WTC11 (cell line): ENCODE data around the gene SNRPD3. TPM values are rescaled to one million over a fixed set of nuclear protein-coding genes. Genes with fewer than 3 reads are reported as not detected.

Experiments used
- ATAC-seq: fragments of 200-7000 bp; cut with Tn5 transposase; 2 replicates; pipeline ENCODE4 v1.10.0; 2021; ENCODE audit warnings: mild to moderate bottlenecking, moderate library complexity
- CTCF ChIA-PET: fragments of 300-600 bp; sonication (Branson Sonifier 250); formaldehyde crosslinking; loops from one replicate; lab custom pipeline; 2021; ENCODE audit warnings: antibody characterized with exemption; lab: Charles Lee
- POLR2A ChIA-PET: fragments of 350-600 bp; sonication (Branson Sonifier 250); formaldehyde crosslinking; loops from one replicate; lab custom pipeline; 2021; ENCODE audit warnings: antibody characterized with exemption; lab: Charles Lee
- DNase-seq: peaks from one replicate; pipeline ENCODE4 v3.0.0; 2021; ENCODE audit warnings: low spot score
- H3K27ac Mint-ChIP-seq: 2 replicates; pipeline ENCODE4 v1.8.0; 2021; ENCODE audit warnings: mixed read lengths
- H3K27me3 Mint-ChIP-seq: 2 replicates; pipeline ENCODE4 v1.8.0; 2021; ENCODE audit warnings: low read depth, mild to moderate bottlenecking, moderate library complexity, mixed read lengths
- H3K36me3 Mint-ChIP-seq: 2 replicates; pipeline ENCODE4 v1.8.0; 2021; ENCODE audit warnings: mixed read lengths
- H3K4me1 Mint-ChIP-seq: 2 replicates; pipeline ENCODE4 v1.8.0; 2022; ENCODE audit warnings: mixed read lengths
- H3K4me3 Mint-ChIP-seq: 2 replicates; pipeline ENCODE4 v1.8.0; 2021; ENCODE audit warnings: mild to moderate bottlenecking, moderate library complexity, mixed read lengths
- H3K9me3 Mint-ChIP-seq: 2 replicates; pipeline ENCODE4 v1.8.0; 2021; ENCODE audit warnings: mixed read lengths
- AFF4 ChIP-seq: sonication (generic); formaldehyde crosslinking; IDR thresholded peaks from 2 replicates; pipeline ENCODE4 v1.8.1; 2023; ENCODE audit warnings: mild to moderate bottlenecking, missing genetic modification reagents, borderline replicate concordance
- AR ChIP-seq: fragments of 250-450 bp; sonication (Bioruptor Pico); IDR thresholded peaks from 2 replicates; pipeline ENCODE4 v1.9.0; 2021; ENCODE audit warnings: mild to moderate bottlenecking
- CBFB ChIP-seq: sonication (generic); formaldehyde crosslinking; IDR thresholded peaks from 2 replicates; pipeline ENCODE4 v1.8.1; 2022; ENCODE audit warnings: mild to moderate bottlenecking, low read depth, missing genetic modification reagents
- ELF4 ChIP-seq: sonication (generic); formaldehyde crosslinking; IDR thresholded peaks from 2 replicates; pipeline ENCODE4 v1.8.1; 2022; ENCODE audit warnings: low read depth, mild to moderate bottlenecking, moderate library complexity, missing genetic modification reagents
- GRHL2 ChIP-seq: fragments of 250-450 bp; sonication (Bioruptor Pico); IDR thresholded peaks from 2 replicates; pipeline ENCODE4 v1.8.0; 2022; ENCODE audit warnings: mild to moderate bottlenecking, moderate library complexity; ENCODE audit not compliant: insufficient replicate concordance, severe bottlenecking
- HMGXB4 ChIP-seq: sonication (generic); formaldehyde crosslinking; IDR thresholded peaks from 2 replicates; pipeline ENCODE4 v1.8.1; 2023; ENCODE audit warnings: mild to moderate bottlenecking, moderate library complexity, missing genetic modification reagents
- IRF2 ChIP-seq: sonication (generic); formaldehyde crosslinking; IDR thresholded peaks from 2 replicates; pipeline ENCODE4 v1.8.0; 2022; ENCODE audit warnings: low read depth, missing genetic modification reagents, borderline replicate concordance
- PRDM15 ChIP-seq: sonication (generic); formaldehyde crosslinking; IDR thresholded peaks from 2 replicates; pipeline ENCODE4 v1.8.0; 2022; ENCODE audit warnings: missing genetic modification reagents
- TEAD1 ChIP-seq: sonication (generic); formaldehyde crosslinking; IDR thresholded peaks from 2 replicates; pipeline ENCODE4 v1.8.0; 2022; ENCODE audit warnings: mild to moderate bottlenecking, missing genetic modification reagents
- USF1 ChIP-seq: sonication (generic); formaldehyde crosslinking; IDR thresholded peaks from 2 replicates; pipeline ENCODE4 v1.8.0; 2022; ENCODE audit warnings: mild to moderate bottlenecking, missing genetic modification reagents
- ZBTB21 ChIP-seq: sonication (generic); formaldehyde crosslinking; IDR thresholded peaks from 2 replicates; pipeline ENCODE4 v1.8.1; 2023; ENCODE audit warnings: mild to moderate bottlenecking, missing genetic modification reagents, borderline replicate concordance
- ZNF121 ChIP-seq: sonication (generic); formaldehyde crosslinking; IDR thresholded peaks from 2 replicates; pipeline ENCODE4 v1.8.0; 2023; ENCODE audit warnings: missing genetic modification reagents
- ZNF232 ChIP-seq: sonication (generic); formaldehyde crosslinking; IDR thresholded peaks from 2 replicates; pipeline ENCODE4 v1.8.0; 2022; ENCODE audit warnings: mild to moderate bottlenecking, missing genetic modification reagents
- ZNF281 ChIP-seq: sonication (generic); formaldehyde crosslinking; IDR thresholded peaks from 2 replicates; pipeline ENCODE4 v1.8.0; 2023; ENCODE audit warnings: mild to moderate bottlenecking, missing genetic modification reagents
- ZNF416 ChIP-seq: fragments of 250-450 bp; sonication (Bioruptor Pico); IDR thresholded peaks from 2 replicates; pipeline ENCODE4 v1.9.0; 2021; ENCODE audit warnings: mild to moderate bottlenecking, inconsistent platforms
- ZNF423 ChIP-seq: fragments of 250-450 bp; sonication (Bioruptor Pico); IDR thresholded peaks from 2 replicates; pipeline ENCODE4 v2.1.2; 2022; ENCODE audit warnings: mild to moderate bottlenecking, moderate library complexity
- total RNA-seq: library from RNA; stranded (reverse); gene quantifications from 3 replicates; pipeline ENCODE4 v1.2.3, GENCODE V29; 2021

SNRPD3 gene
- total RNA-seq, 1 experiment from 2014 or later, result 198 TPM

GRCh38 chr22:24540470-24540869 lies 15.3 kb upstream of the SNRPD3 start:
- ChIA-PET CTCF (no interaction called here), POLR2A (no interaction called here)
- Mint-ChIP-seq H3K4me1 (no peaks in the 10 kb centered on the region), H3K36me3 (peaks cover 24% of the 10 kb centered on the region; the same call in 1 of the 2 replicates), H3K4me3 (no peak overlapping the region), H3K27me3 (no peaks in the 10 kb centered on the region), H3K9me3 (no peaks in the 10 kb centered on the region), H3K27ac (no peak overlapping the region)
- TF ChIP-seq ZNF281 (CRISPR knock-in tag) (no peak), ZBTB21 (no peak), USF1 (no peak), ZNF423 (CRISPR knock-in tag) (no peak), CBFB (CRISPR knock-in tag) (no peak), GRHL2 (CRISPR knock-in tag) (no peak), ZNF232 (CRISPR knock-in tag) (no peak), HMGXB4 (CRISPR knock-in tag) (no peak), ZNF416 (CRISPR knock-in tag) (no peak), AFF4 (CRISPR knock-in tag) (no peak), ZNF121 (CRISPR knock-in tag) (no peak), PRDM15 (CRISPR knock-in tag) (no peak), IRF2 (CRISPR knock-in tag) (no peak), AR (CRISPR knock-in tag) (no peak), TEAD1 (no peak), ELF4 (no peak)
- ATAC-seq (no peak), DNase-seq (no peak)
